ENCODE data around the gene MED8. TPM values are rescaled to one million over a fixed set of nuclear protein-coding genes. Genes with fewer than 3 reads are reported as not detected.
A peak's percentile ranks its signal among the peaks of the same experiment; 100 is the strongest.

Gene MED8
- total RNA-seq, 1 donor = 65.9 TPM

GRCh38 chr1:43421976-43422750 is 32.6 kb upstream of the MED8 start:
- Histone ChIP-seq H2AFZ (ENCODE audit: low read length) (no peak overlapping the region), H3K4me3 (ENCODE audit: insufficient read depth, low read length) (no peak overlapping the region), H3K27me3 (ENCODE audit: insufficient read depth, low read length) (no peaks in the 10 kb centered on the region), H3K79me2 (ENCODE audit: insufficient read depth, low read length) (no peaks in the 10 kb centered on the region), H3K9me3 (ENCODE audit: low read depth, low read length) (no peaks in the 10 kb centered on the region), H4K20me1 (ENCODE audit: insufficient read depth, low read length) (peaks cover 4% of the 10 kb centered on the region), H3K4me2 (ENCODE audit: insufficient read depth, low read length) (no peak overlapping the region), H3K27ac (ENCODE audit: low read depth, low read length) (no peak overlapping the region), H3K4me1 (ENCODE audit: insufficient read depth, low read length) (no peaks in the 10 kb centered on the region), H3K36me3 (ENCODE audit: insufficient read depth, low read length) (peaks cover 87% of the 10 kb centered on the region)
- TF ChIP-seq, protein P1, sequence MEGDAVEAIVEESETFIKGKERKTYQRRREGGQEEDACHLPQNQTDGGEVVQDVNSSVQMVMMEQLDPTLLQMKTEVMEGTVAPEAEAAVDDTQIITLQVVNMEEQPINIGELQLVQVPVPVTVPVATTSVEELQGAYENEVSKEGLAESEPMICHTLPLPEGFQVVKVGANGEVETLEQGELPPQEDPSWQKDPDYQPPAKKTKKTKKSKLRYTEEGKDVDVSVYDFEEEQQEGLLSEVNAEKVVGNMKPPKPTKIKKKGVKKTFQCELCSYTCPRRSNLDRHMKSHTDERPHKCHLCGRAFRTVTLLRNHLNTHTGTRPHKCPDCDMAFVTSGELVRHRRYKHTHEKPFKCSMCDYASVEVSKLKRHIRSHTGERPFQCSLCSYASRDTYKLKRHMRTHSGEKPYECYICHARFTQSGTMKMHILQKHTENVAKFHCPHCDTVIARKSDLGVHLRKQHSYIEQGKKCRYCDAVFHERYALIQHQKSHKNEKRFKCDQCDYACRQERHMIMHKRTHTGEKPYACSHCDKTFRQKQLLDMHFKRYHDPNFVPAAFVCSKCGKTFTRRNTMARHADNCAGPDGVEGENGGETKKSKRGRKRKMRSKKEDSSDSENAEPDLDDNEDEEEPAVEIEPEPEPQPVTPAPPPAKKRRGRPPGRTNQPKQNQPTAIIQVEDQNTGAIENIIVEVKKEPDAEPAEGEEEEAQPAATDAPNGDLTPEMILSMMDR (IDR thresholded peaks at IDR 0.05; ENCODE audit: extremely low read depth, low read depth, low read length) = no peak
- peak; percentile 44 for DNase-seq (ENCODE audit: insufficient read length, low spot score, missing footprints)

DNA sequence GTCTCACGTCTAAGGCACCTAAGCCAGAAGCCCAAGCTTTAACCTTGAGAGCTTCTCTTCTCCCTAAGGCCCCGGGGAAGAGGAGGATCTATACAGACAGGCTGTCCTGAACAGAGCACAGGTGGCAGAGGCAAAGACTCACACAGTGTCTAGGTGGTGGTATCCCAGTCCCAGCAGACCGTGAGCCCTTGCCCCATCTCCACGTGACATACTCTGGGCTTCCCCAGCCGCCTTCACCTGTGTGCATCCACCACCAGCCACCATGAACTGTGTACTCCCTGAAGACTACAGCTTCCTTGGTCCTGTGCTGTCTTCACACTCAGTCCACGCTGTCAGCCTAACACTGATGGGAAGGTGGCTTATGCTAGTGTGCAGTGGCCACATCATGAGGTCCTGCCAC is 31.8 kb upstream of the MED8 start:
- no peak overlapping the region for H3K4me2 ChIP-seq (ENCODE audit: insufficient read depth, low read length)
- DNase-seq (ENCODE audit: insufficient read length, low spot score, missing footprints) = peak; percentile 4
- H3K27ac ChIP-seq (ENCODE audit: low read depth, low read length) = no peak overlapping the region
- no peaks in the 10 kb centered on the region for H3K9me3 ChIP-seq (ENCODE audit: low read depth, low read length)
- no peak overlapping the region for H3K4me3 ChIP-seq (ENCODE audit: insufficient read depth, low read length)
- H3K36me3 ChIP-seq (ENCODE audit: insufficient read depth, low read length) = peaks cover 87% of the 10 kb centered on the region
- H4K20me1 ChIP-seq (ENCODE audit: insufficient read depth, low read length) = peaks cover 4% of the 10 kb centered on the region
- TF ChIP-seq, protein P1 (IDR thresholded peaks at IDR 0.05; ENCODE audit: extremely low read depth, low read depth, low read length) = no peak
- H3K27me3 ChIP-seq (ENCODE audit: insufficient read depth, low read length) = no peaks in the 10 kb centered on the region
- no peaks in the 10 kb centered on the region for H3K4me1 ChIP-seq (ENCODE audit: insufficient read depth, low read length)
- H2AFZ ChIP-seq (ENCODE audit: low read length) = no peak overlapping the region
- no peaks in the 10 kb centered on the region for H3K79me2 ChIP-seq (ENCODE audit: insufficient read depth, low read length)

GRCh38 chr1:43420874-43421273 is 31.3 kb upstream of the MED8 start:
- Histone ChIP-seq H4K20me1 (ENCODE audit: insufficient read depth, low read length) (peaks cover 4% of the 10 kb centered on the region), H3K4me3 (ENCODE audit: insufficient read depth, low read length) (no peak overlapping the region), H2AFZ (ENCODE audit: low read length) (no peak overlapping the region), H3K4me2 (ENCODE audit: insufficient read depth, low read length) (no peak overlapping the region), H3K79me2 (ENCODE audit: insufficient read depth, low read length) (no peaks in the 10 kb centered on the region), H3K27me3 (ENCODE audit: insufficient read depth, low read length) (no peaks in the 10 kb centered on the region), H3K36me3 (ENCODE audit: insufficient read depth, low read length) (peaks cover 82% of the 10 kb centered on the region), H3K9me3 (ENCODE audit: low read depth, low read length) (no peaks in the 10 kb centered on the region), H3K27ac (ENCODE audit: low read depth, low read length) (no peak overlapping the region), H3K4me1 (ENCODE audit: insufficient read depth, low read length) (no peaks in the 10 kb centered on the region)
- peak; percentile 66 for DNase-seq (ENCODE audit: insufficient read length, low spot score, missing footprints)
- TF ChIP-seq, protein P1 (IDR thresholded peaks at IDR 0.05; ENCODE audit: extremely low read depth, low read depth, low read length) = no peak

GRCh38 chr1:43419627-43420425 is 30.2 kb upstream of the MED8 start:
- no peaks in the 10 kb centered on the region for H3K27me3 ChIP-seq (ENCODE audit: insufficient read depth, low read length)
- no peaks in the 10 kb centered on the region for H3K4me1 ChIP-seq (ENCODE audit: insufficient read depth, low read length)
- H3K4me3 ChIP-seq (ENCODE audit: insufficient read depth, low read length) = no peak overlapping the region
- peak; percentile 31 for DNase-seq (ENCODE audit: insufficient read length, low spot score, missing footprints)
- no peaks in the 10 kb centered on the region for H4K20me1 ChIP-seq (ENCODE audit: insufficient read depth, low read length)
- no peak overlapping the region for H2AFZ ChIP-seq (ENCODE audit: low read length)
- H3K9me3 ChIP-seq (ENCODE audit: low read depth, low read length) = no peaks in the 10 kb centered on the region
- no peak overlapping the region for H3K27ac ChIP-seq (ENCODE audit: low read depth, low read length)
- H3K79me2 ChIP-seq (ENCODE audit: insufficient read depth, low read length) = no peaks in the 10 kb centered on the region
- peaks cover 82% of the 10 kb centered on the region for H3K36me3 ChIP-seq (ENCODE audit: insufficient read depth, low read length)
- TF ChIP-seq, protein P1 (IDR thresholded peaks at IDR 0.05; ENCODE audit: extremely low read depth, low read depth, low read length) = no peak
- no peak overlapping the region for H3K4me2 ChIP-seq (ENCODE audit: insufficient read depth, low read length)

Data from osteoblast (primary cell).